NOMO-1 treated with dmso at 0.1 percent for 144 hours (cell line): ENCODE measurements around the gene TTLL10.

Experiments
- DNase-seq: peaks from one replicate; lab custom pipeline; 2025; ENCODE audit not compliant: unreplicated experiment; lab: John Stamatoyannopoulos, UW

The TTLL10 gene, protein sequence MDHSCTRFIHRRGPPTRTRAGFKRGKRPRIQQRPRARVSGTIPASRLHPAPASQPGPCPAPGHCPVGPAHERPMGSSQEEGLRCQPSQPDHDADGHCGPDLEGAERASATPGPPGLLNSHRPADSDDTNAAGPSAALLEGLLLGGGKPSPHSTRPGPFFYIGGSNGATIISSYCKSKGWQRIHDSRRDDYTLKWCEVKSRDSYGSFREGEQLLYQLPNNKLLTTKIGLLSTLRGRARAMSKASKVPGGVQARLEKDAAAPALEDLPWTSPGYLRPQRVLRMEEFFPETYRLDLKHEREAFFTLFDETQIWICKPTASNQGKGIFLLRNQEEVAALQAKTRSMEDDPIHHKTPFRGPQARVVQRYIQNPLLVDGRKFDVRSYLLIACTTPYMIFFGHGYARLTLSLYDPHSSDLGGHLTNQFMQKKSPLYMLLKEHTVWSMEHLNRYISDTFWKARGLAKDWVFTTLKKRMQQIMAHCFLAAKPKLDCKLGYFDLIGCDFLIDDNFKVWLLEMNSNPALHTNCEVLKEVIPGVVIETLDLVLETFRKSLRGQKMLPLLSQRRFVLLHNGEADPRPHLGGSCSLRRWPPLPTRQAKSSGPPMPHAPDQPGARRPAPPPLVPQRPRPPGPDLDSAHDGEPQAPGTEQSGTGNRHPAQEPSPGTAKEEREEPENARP

GRCh38 chr1:1173793-1174415, at the start of gene TTLL10:
TTLL10 (plus strand) TSS chr1:1173880; CDS start chr1:1179216, 5,336 bp downstream.
- DNase-seq, result no peak

DNA sequence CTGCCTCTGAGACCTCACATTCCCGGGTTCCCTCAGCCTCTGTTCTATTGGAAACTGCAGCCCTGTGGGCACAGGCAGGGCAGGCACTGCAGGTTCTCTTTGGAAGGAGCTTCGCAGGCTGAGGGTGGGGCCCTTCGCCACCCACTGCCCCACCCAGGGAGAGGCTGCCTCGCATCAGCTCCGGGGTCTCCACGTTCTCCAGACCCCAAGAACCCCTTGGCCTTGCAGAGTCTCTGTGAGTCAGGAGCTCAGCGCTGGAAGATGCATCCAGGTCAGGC, 49.2 kb upstream of the TTLL10 start:
- DNase-seq, result no peak

- no peak for DNase-seq
These were observed 48.7 kb upstream of the TTLL10 start for GRCh38 chr1:1124786-1125642.

GRCh38 chr1:1125945-1126344, 47.7 kb upstream of the TTLL10 start:
- no peak for DNase-seq

GRCh38 chr1:1127551-1128451, 45.9 kb upstream of the TTLL10 start:
- DNase-seq, result no peak

GRCh38 chr1:1128454-1129139, 45.1 kb upstream of the TTLL10 start:
- DNase-seq, result no peak

GRCh38 chr1:1129381-1129821, 44.3 kb upstream of the TTLL10 start:
- no peak for DNase-seq

DNA sequence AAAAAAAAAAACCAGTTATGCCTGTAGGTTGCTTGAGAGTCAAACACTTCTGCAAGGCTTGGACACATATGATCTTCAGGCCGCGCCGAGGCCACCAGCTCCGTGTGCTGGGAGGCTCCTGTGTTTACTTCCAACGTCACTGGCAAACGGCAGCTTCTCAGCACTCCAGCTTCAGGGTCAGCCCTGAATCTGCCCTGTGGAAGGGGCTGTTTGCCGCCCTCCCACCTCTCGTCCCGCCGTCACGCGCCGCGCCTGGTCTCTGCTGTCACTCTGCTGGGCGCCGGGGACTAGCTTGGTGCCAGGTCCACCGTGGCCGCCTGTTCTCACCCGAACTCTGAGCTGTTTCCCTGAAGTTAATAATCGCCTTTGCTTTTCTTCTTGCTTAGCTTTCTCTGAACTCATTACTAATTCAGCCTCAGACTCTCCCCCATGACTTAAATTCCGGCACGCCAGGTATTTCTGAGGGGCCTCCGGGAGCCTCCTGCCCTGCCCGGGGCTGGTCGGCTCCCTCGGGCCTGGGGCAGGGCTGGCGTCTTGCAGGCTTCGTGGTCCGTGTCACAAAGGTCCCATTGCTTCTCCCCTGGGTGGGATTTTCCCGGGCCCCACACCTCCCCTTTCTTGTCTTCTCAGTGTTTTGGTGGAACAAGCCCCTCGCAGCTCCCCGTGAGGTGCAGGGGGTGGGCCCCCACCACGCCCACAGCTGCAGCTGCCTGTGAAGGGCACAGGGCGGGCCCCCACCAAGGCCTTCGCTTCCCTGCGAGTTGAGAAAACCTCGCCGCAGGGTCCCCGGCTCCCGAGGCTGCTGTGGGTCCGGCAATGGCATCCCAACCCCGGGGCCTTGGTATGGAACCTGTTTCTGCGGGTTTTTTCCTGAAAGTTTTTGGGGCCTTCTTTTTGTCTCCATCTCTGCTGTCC, 43.2 kb upstream of the TTLL10 start:
- no peak for DNase-seq

GRCh38 chr1:1132042-1132950, 41.4 kb upstream of the TTLL10 start:
- no peak for DNase-seq

DNA sequence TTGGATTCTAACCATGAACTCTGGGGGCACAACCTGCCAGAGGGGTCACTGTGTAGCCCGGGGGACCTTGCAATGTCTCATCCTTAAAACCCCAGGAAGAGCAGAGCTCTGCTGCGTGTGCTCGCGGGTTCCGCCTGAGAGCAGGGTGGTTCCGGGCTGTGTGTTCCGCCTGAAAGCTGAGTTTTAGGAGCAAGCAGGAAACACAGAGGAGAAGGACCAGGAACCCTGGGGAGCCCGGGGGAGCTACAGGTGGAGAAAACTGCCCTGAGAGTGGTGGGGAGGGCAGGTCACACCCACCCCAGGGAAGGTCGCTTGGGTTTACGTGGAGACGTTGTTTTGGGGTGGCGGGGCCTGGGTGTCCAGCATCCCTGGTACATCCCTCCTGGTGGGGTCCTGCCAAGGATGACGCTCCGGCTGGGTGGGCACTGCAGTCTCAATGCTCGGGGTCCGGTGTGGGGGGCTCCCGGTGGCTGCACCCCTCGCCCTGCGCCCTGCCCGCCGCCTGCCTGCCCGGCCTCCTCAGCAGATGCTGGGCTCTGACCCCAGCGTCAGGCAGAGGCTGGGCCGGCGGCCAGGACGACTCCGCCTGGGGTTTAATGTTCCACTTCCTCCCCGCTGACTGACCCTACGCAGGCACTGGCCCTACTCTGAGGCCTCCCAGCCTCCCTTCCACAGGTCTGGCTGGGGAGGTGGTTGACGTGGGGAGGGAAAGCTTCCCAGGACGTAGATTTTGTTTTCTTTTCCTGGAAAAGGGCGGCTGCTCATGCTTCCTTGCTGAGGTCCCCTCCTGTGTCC, 40.5 kb upstream of the TTLL10 start:
- DNase-seq, result no peak

- DNase-seq, result no peak
These were observed 39.2 kb upstream of the TTLL10 start for GRCh38 chr1:1134300-1134970.

DNA sequence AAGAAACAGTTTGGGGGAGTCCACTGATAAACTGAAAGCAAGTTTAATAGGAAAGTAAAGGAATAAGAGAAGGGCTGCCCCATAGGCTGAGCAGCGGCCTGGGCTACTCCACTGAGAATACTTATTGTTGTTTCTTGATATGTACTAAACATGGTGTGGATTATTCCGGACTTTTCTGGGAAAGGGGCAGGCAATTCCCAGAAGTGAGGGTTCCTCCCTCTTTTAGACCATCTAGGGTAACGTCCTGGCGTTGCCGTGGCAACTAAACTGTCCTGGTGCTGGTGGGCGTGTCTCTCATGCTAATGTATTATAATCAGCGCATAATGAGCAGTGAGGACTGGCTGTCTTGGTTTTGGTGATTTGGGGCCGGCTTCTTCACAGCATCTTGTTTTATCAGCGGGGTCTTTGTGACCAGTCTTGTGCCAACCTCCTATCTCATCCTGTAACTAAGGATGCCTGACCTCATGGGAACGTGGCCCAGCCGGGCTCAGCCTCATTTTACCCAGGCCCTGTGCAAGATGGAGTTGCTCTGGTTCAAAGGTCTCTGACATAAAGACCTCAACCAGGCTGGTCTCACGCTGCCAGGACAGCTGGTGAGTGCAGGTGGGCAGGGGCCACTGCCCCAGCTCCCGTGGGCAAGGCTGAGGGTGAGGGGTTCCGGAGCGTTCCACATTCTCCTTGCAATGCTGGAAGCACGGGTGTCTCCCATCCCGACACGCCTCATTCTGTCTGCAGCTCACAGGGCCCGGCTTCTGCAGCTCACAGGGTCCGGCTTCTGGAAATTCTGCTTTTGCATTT, 38.1 kb upstream of the TTLL10 start:
- no peak for DNase-seq

GRCh38 chr1:1136547-1137230, 37.0 kb upstream of the TTLL10 start:
- no peak for DNase-seq

- no peak for DNase-seq
These were observed 36.2 kb upstream of the TTLL10 start for GRCh38 chr1:1137256-1138045.
